Measurements from ENCODE around the gene PLCZ1.

- TF ChIP-seq CTCF (IDR thresholded peaks at IDR 0.05; ENCODE audit: insufficient read depth, low read depth, low read length): no peak
- no peak for TF ChIP-seq EZH2 (IDR thresholded peaks at IDR 0.05; ENCODE audit: insufficient read depth, low read length)
Measured at GRCh38 chr12:18689771-18690170, 48.0 kb downstream of the PLCZ1 start.
